Activated CD8-positive, alpha-beta memory T cell treated with anti-CD3 and anti-CD28 coated beads for 36 hours (primary cell): Measurements from ENCODE around the gene FDXR. TPM values are rescaled to one million over a fixed set of nuclear protein-coding genes. Genes with fewer than 3 reads are reported as not detected.

Source experiments
- CTCF ChIA-PET: fragments of 350-600 bp; sonication (Branson Sonifier 250); formaldehyde crosslinking; loops from one replicate; lab custom pipeline; 2021; ENCODE audit warnings: antibody characterized with exemption; lab: Charles Lee
- POLR2A ChIA-PET: fragments of 350-600 bp; sonication (Branson Sonifier 250); formaldehyde crosslinking; loops from one replicate; lab custom pipeline; 2021; ENCODE audit warnings: antibody characterized with exemption; lab: Charles Lee
- total RNA-seq, 2 experiments: library from RNA; stranded (reverse); gene quantifications; one replicate each; pipeline ENCODE4 v1.2.3, GENCODE V29; 2021

Gene FDXR
- total RNA-seq, 2 experiments from 2014 or later = 21.0 to 22.5 TPM

DNA sequence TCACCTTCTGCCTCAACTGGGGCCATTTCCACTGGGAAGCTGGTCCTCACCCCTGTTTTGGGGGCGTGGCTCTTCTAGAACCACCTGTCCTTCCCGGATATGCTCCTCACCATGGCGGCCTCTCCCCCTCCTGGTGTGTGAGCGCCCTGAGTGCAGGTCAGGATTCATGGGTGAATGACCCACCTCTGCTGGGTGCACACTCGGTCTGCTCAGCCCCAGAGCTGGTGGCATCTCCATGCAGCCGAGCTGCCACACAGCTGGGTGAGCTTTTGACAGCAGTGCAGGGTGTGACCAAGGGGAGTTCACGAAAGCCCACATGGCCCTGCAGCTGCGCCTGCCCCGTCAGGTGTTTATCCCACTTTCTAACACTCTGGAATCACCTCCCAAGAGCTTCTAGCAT lies 40.4 kb downstream of the FDXR start:
- ChIA-PET CTCF (no interaction called here), POLR2A (no interaction called here)

DNA sequence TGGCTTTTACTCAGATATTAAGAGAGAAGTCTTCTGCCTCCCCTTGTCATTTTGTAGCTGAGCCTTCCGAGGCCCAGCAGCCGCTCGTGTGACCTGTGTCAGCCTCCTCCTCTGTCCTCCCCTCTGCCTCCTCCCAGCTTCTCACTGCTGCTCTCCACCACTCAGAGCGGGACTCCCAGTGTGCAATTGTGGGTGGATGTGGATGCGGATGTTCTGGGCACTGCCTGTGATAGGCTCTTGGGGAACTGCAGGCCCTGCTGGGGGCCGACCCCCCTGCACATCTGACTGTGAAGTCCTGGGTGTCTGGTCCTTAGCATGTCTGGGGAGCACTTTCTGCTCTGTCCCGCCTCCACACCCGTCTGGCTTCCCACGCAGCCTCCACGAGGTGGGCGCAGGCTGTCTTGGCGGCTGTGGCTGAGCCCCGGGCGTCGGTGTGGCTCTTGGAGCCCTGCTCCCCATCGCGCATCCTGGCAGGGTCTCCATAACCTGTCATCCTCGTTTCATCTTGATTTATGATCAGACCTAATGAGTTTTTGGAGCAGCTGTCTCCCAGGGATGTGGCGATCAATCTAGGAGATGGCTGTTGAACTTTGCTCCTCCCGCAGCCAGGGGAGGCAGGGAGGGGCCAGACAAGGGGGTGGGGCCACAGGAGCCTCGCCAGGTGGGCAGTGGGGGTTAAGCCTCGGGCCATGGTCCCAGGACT lies 41.2 kb downstream of the FDXR start:
- ChIA-PET CTCF (no interaction called here), POLR2A (no interaction called here)

DNA sequence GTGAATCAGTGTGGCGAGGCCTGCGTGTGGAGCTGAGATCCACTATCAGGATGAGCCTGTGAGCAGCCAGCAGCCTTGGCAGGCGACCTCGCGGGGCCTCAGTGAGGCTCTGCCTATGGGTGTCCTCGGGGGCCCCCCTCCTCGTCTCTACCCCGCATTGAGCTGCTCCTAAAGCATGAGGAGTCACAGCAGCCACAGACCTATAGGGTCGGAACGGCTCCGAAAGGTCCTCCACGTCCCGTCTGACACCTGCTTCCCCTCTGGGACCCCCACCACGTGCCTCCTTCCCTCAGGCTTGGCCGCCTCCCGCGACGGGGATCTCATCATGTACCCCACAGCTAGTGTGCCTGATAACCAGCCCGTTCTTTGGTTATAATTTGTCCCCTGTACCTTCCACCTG lies 41.9 kb downstream of the FDXR start:
- ChIA-PET CTCF (no interaction called here), POLR2A (no interaction called here)

GRCh38 chr17:74827800-74828199 lies 45.0 kb downstream of the FDXR start:
- CTCF ChIA-PET = interaction anchor here (1.3 kb wide), 1 partner anchor 37 kb away, joined by 3 read pairs; no protein-coding TSS in a partner anchor

GRCh38 chr17:74825952-74826719 lies 46.7 kb downstream of the FDXR start:
- POLR2A ChIA-PET = no interaction called here
- CTCF ChIA-PET = interaction anchor here (1.0 kb wide), 1 partner anchor 39 kb away, joined by 3 read pairs; no protein-coding TSS in a partner anchor

More at GRCh38 chr17:74827800-74828199, 45.0 kb downstream of the FDXR start:
- POLR2A ChIA-PET = interaction anchor here (0.6 kb wide), 1 partner anchor 13 kb away, joined by 3 read pairs; no protein-coding TSS in a partner anchor

DNA sequence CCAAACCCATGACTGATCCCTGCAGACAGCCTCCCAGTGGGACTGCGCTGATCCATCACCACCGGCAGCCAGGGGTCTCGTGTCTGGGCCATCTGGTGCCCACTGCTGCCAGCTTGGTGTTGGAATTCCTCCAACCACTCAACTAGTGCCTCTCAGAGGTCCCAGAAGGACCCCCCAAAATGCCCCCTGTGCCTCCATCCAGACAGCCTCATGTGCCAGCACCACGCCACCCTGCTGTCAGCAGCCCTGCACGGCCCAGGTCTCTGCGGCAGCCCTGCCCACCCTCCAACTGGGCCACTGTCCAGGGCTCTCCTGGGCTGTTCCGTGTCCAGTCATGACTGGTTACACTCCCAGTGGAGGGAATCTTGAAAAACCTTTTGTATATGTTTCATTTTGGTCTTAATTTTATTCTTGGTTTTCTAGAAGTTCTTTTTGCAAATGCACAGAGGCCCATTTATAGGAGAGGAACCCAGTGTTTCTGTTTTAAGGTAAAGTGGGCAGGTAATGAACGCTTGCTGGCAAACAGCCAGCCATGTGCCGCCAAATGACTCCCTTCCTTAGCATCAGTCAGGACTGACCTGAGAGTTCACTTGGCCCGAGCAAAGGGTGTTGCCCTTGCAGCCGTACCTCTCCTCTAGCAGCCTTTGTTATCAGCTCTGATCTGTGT lies 47.7 kb downstream of the FDXR start:
- ChIA-PET CTCF (no interaction called here), POLR2A (no interaction called here)

DNA sequence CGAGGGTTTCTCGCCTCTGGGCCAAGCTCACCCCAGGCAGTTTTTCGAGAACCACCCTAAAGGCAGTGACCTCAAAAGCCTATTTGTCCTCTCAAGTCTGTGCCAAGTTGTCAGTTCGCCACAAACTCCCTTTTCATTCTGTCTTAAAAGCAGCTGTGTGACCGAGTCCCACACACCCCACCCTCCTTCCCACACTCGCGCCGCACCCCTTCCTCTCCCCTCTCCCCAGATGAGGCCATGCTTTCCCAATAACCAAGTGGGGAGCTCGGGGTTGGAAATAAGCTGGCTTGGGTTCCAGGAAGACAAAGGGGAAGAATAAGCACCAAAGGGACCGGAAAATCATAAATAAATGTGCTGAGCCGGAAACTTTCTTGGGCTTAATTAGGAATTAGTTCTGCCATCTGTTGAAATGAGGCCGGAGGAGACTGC lies 49.8 kb downstream of the FDXR start:
- POLR2A ChIA-PET = no interaction called here
- CTCF ChIA-PET = interaction anchor here (1.0 kb wide), 1 partner anchor 31 kb away, joined by 3 read pairs; no protein-coding TSS in a partner anchor

DNA sequence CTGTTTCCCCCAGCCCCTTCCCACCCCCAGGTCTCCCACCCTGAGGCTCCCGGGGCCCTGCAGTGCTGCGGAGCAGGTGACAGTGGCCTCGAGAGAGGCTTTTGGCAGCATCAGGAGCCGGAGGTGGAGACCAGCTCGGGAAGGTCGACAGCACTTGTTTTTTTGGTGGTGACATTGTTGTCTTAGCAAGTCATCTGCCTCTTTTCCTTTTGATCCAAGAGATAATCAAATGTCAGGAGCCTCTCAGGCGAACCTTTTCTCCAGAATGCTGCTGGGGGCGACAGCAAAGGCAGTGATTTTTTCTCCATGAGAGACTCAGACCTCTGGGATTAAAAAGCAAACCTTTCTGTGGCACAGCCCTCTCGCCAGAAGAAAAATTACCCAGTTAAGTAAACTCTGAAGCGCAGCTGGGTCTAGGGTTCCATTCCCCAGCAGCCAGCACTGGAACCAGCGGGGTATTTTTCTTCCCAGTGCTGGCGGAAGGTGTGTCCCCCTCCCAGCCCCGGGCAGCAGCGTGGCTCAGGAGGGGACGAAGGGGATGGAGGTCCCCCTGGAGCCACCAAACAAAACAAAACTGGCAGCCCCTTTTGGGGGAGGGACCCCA lies 50.4 kb downstream of the FDXR start:
- CTCF ChIA-PET = interaction anchor here (1.0 kb wide), 1 partner anchor 31 kb away, joined by 3 read pairs; no protein-coding TSS in a partner anchor
- POLR2A ChIA-PET = no interaction called here

GRCh38 chr17:74821655-74822334 lies 51.0 kb downstream of the FDXR start:
- CTCF ChIA-PET = no interaction called here

GRCh38 chr17:74819801-74820436 lies 52.9 kb downstream of the FDXR start:
- POLR2A ChIA-PET = no interaction called here
- CTCF ChIA-PET = interaction anchor here (1.6 kb wide), 1 partner anchor 29 kb away, joined by 5 read pairs; no protein-coding TSS in a partner anchor

More at GRCh38 chr17:74821655-74822334, 51.0 kb downstream of the FDXR start:
- POLR2A ChIA-PET = no interaction called here

GRCh38 chr17:74818291-74818938 lies 54.4 kb downstream of the FDXR start:
- ChIA-PET POLR2A (interaction anchor here (0.6 kb wide), 1 partner anchor 35 kb away, joined by 3 read pairs; no protein-coding TSS in a partner anchor), CTCF (interaction anchor here (1.6 kb wide), 1 partner anchor 27 kb away, joined by 5 read pairs; no protein-coding TSS in a partner anchor)

DNA sequence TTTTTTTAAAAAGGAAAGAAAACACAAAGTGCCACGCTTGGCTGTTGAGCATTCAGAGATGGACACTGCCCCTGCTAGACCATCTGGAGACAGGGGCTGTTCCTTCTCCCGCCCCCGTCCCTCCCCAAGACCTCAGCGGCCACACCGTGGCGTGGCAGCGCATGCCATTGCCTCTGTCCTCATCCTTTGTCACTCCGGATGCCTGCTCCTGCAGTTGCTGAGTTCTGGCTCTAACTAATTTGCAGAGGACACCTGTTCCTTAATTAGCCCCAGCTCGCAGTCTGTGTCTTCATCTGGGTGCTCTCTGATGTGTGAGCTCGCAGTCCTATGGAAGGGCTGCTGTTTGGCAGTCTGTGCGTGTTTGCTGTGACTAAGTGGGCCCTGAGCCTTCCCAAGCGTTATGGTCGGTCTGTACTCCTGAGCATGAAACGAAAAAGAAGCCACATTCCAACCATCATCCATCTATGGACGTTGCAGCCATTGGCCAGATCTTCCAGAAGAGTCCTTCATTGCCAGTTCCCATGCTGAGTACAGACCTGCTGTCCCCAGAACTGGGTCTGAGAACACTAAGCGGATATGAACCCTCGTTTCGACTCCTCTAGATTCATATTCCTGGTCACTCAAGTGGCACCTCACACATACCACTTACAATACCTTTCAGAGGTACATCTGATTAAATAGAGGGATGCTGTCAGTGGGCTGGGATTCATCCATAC lies 55.7 kb downstream of the FDXR start:
- ChIA-PET POLR2A (no interaction called here), CTCF (interaction anchor here (1.6 kb wide), 1 partner anchor 10 kb away, joined by 5 read pairs; no protein-coding TSS in a partner anchor)

DNA sequence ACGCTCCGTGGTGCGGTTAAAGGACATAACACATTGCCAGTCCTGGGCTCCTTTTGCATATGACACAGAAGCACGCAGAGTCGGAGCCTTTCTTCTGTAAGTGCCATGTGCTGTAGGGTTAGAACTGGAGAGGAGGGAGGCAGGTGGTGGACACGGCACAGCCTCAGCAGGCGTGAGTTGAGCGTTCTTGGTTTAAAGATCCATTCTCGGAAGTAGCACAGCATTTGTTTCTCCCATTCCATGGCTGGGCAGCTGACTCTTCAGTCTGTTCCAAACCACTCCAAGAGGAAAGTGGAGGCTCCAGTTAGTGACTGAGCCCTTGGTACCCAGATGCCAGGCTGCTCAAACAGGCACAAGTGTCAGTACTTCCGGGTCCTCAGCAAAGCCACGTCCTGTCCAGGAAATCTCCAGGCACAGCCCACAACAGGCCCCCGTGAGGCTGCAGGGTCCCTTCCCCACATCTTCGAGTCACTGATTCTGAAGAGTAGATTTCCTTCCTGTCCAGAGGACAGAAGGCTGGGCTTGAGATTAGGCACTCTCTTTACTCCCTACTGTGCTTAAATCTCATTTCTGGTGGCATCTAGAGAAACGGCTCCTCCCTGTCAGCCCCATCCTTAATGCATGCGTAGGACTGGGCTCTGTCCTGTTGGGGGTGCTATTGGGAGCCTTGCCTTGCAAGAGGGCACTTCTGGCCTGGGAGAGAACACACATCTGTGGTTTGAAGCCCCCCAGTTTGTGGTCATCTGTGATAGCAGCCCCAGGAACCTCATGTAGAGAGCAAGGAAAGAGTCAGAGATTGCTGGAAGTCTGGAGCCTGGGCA lies 57.0 kb downstream of the FDXR start:
- ChIA-PET POLR2A (no interaction called here), CTCF (interaction anchor here (1.6 kb wide), 1 partner anchor 9 kb away, joined by 5 read pairs; no protein-coding TSS in a partner anchor)

DNA sequence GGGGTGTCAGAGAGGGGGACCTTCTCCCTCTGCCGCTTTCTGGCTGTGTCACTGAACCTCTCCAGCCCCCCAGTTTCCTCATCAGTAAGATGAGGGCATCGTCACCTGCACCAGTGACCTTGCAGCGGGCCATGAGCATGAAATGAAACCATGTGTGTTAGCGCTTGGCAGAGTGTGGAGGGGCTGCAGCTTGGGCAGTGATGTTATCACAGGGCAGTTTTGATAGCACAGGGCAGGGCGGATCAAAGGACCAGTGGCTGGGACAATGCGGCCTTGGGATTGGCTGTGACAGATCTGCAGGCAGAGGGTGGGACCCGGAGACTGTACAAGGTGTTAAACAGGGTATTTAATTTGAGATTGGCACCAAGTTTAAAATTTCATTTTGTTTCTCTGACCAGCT lies 57.7 kb downstream of the FDXR start:
- POLR2A ChIA-PET = no interaction called here
- CTCF ChIA-PET = interaction anchor here (0.6 kb wide), 1 partner anchor 1387 kb away, joined by 3 read pairs; no protein-coding TSS in a partner anchor

DNA sequence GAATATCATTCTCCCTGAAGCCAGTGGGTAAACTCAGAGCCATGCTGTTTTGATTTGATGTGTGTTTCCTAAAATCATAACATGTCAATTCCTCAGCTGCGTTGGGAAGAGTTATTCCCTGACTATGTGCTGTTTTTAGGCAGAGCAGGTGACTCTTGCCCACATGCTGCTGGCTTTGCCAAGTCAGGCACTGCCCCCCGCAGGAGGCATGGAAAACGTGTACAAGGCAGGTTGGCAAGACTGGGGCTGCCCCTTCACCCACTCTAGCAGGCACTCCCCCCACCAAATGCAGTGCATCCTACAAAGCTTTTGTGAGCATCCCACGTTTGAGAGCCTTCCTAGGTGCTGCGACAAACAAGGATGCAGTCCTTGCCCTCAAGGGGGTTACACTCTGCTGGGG lies 58.3 kb downstream of the FDXR start:
- POLR2A ChIA-PET = no interaction called here
- CTCF ChIA-PET = interaction anchor here (0.6 kb wide), 1 partner anchor 1387 kb away, joined by 3 read pairs; no protein-coding TSS in a partner anchor
